Thyroid gland (tissue), 4 donors: Measurements from ENCODE around the gene NFATC2.

Source experiments
- POLR2A ChIP-seq, 2 donors: fragments of 450-650 bp; IDR thresholded peaks; one replicate each; pipeline ENCODE4 v1.6.1; 2017; ENCODE audit warnings: antibody characterized with exemption in 2 of 2, mild to moderate bottlenecking in 2 of 2, moderate library complexity in 1 of 2
- TF ChIP-seq, protein P1 (sequence below), 6 experiments: fragments of 200-600 bp in 3 of 6; fragments of 450-650 bp in 3 of 6; sonication (generic) in 3 of 6; IDR thresholded peaks; one replicate each; pipeline ENCODE4 v1.5.1; 2016 to 2019; ENCODE audit warnings: antibody characterized with exemption in 6 of 6, mild to moderate bottlenecking in 2 of 6, inconsistent platforms in 1 of 6, moderate library complexity in 1 of 6

DNA sequence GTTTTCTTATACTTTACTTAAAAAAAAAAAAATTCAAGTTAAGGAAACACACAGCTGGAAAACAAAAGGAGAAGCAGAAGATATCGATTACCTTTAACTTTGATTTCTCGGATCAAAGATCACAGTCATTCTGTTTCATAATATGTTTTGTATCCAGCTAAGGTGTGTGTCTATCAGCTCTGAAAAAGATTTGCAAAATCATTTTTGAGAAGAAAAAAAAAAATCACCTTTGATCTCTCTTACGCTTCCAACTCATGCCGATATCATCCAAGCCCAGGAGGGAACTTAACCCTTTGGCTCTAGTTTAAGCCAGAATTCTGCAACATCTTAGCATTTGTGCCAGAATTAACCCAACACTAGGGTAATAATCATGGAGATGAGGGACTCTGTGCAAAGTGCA, 144.0 kb downstream of the NFATC2 start:
- TF ChIP-seq, protein P1, sequence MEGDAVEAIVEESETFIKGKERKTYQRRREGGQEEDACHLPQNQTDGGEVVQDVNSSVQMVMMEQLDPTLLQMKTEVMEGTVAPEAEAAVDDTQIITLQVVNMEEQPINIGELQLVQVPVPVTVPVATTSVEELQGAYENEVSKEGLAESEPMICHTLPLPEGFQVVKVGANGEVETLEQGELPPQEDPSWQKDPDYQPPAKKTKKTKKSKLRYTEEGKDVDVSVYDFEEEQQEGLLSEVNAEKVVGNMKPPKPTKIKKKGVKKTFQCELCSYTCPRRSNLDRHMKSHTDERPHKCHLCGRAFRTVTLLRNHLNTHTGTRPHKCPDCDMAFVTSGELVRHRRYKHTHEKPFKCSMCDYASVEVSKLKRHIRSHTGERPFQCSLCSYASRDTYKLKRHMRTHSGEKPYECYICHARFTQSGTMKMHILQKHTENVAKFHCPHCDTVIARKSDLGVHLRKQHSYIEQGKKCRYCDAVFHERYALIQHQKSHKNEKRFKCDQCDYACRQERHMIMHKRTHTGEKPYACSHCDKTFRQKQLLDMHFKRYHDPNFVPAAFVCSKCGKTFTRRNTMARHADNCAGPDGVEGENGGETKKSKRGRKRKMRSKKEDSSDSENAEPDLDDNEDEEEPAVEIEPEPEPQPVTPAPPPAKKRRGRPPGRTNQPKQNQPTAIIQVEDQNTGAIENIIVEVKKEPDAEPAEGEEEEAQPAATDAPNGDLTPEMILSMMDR (IDR thresholded peaks at IDR 0.05): no peak
- no peak for TF ChIP-seq POLR2A (IDR thresholded peaks at IDR 0.05)
